ENCODE measurements around the gene CRYBA2. TPM values are rescaled to one million over a fixed set of nuclear protein-coding genes. Genes with fewer than 3 reads are reported as not detected.

CRYBA2 gene
- total RNA-seq, 2 experiments from 2014 or later: not detected

DNA sequence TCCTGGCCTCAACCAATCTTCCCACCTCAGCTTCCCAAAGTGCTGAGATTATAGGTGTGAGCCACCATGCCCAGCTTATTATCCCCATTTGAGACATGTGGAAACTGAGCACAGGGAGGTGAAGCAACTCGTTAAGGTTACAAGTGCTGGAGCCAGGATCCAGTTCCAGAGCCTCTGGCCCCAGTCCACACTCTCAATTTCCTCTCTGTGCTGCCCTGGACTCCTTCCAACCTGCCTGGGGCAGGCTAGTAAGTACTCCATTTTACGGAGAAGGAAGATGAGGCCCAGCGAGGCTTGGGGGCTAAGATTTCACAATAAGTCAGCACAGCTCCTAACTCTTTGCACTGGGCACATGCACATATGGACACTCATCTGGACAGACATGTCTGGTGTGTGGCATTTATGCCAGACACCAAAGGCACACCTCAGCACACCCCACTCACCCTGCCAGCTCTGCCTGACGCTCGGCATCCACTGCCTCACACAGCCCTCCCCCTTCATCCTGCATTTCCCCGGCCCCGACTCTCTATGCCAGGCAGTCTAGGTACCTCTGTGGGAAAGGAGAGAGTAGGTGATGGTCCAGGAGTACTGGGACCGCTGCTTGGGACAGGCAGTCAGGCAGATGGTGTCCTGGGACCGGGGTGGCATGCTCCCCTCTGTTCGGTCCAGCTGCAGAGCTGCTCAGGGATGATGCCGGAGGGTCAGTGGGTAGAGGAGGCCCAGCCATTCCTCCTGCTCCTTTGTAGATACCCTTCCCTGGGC lies 27.6 kb upstream of the CRYBA2 start:
- Mint-ChIP-seq H3K27ac (no peak overlapping the region), H3K27me3 (peaks cover 4% of the 10 kb centered on the region), H3K4me3 (no peak overlapping the region), H3K36me3 (ENCODE audit: low read depth) (no peaks in the 10 kb centered on the region), H3K9me3 (no peaks in the 10 kb centered on the region), H3K4me1 (no peaks in the 10 kb centered on the region)
- POLR2A ChIA-PET: no interaction called here
- no peak for DNase-seq
- CTCF ChIA-PET: interaction anchor here (0.6 to 1.8 kb wide), 3 partner anchors 10 to 174 kb away, joined by 3 read pairs; no protein-coding TSS in a partner anchor

- H3K9me3 Mint-ChIP-seq: no peaks in the 10 kb centered on the region
- H3K27me3 Mint-ChIP-seq: peaks cover 4% of the 10 kb centered on the region
- no peak overlapping the region for H3K4me3 Mint-ChIP-seq
- ChIA-PET POLR2A (no interaction called here), CTCF (interaction anchor here (0.6 to 1.8 kb wide), 2 partner anchors 9 to 1658 kb away, joined by 3 read pairs; no protein-coding TSS in a partner anchor)
- H3K4me1 Mint-ChIP-seq: no peaks in the 10 kb centered on the region
- no peak for DNase-seq
- H3K36me3 Mint-ChIP-seq (ENCODE audit: low read depth): no peaks in the 10 kb centered on the region
- no peak overlapping the region for H3K27ac Mint-ChIP-seq
Measured at GRCh38 chr2:219019436-219019835, 26.2 kb upstream of the CRYBA2 start.

DNA sequence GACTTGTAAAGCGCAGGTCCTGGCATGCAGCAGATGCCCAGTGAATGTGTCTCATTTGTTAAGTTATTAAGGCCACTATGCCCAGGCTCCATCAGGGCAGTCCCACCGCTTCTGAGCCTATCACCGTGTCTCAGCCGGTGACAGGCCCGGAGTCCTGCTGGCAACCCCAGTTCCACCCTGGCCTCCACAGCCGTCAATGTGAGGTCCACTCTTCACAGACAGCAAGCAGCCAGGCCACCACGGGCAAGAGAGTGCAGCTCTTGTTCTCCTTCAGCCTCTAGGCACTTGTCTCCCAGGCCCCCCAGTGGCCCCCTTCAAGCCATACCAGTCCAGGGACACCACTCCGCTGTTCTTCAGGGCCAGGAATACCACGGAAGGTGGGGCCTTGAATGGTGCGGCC lies 25.5 kb upstream of the CRYBA2 start:
- no peak overlapping the region for H3K4me3 Mint-ChIP-seq
- H3K27me3 Mint-ChIP-seq: peaks cover 4% of the 10 kb centered on the region
- DNase-seq: no peak
- ChIA-PET CTCF (interaction anchor here (1.8 kb wide), 1 partner anchor 8 kb away, joined by 3 read pairs; no protein-coding TSS in a partner anchor), POLR2A (no interaction called here)
- no peaks in the 10 kb centered on the region for H3K9me3 Mint-ChIP-seq
- no peak overlapping the region for H3K27ac Mint-ChIP-seq
- no peaks in the 10 kb centered on the region for H3K4me1 Mint-ChIP-seq
- H3K36me3 Mint-ChIP-seq (ENCODE audit: low read depth): no peaks in the 10 kb centered on the region

GRCh38 chr2:219018286-219018685 lies 25.1 kb upstream of the CRYBA2 start:
- no peaks in the 10 kb centered on the region for H3K9me3 Mint-ChIP-seq
- POLR2A ChIA-PET: no interaction called here
- H3K4me3 Mint-ChIP-seq: no peak overlapping the region
- H3K27me3 Mint-ChIP-seq: peaks cover 7% of the 10 kb centered on the region
- no peaks in the 10 kb centered on the region for H3K4me1 Mint-ChIP-seq
- CTCF ChIA-PET: no interaction called here
- no peaks in the 10 kb centered on the region for H3K36me3 Mint-ChIP-seq (ENCODE audit: low read depth)
- H3K27ac Mint-ChIP-seq: no peak overlapping the region
- DNase-seq: no peak

- CTCF ChIA-PET: interaction anchor here (1.7 kb wide), 1 partner anchor 13 kb away, joined by 6 read pairs; no protein-coding TSS in a partner anchor
- no peaks in the 10 kb centered on the region for H3K36me3 Mint-ChIP-seq (ENCODE audit: low read depth)
- no peaks in the 10 kb centered on the region for H3K4me1 Mint-ChIP-seq
- POLR2A ChIA-PET: no interaction called here
- H3K27ac Mint-ChIP-seq: no peak overlapping the region
- no peaks in the 10 kb centered on the region for H3K9me3 Mint-ChIP-seq
- H3K27me3 Mint-ChIP-seq: peaks cover 10% of the 10 kb centered on the region
- DNase-seq: no peak
- no peak overlapping the region for H3K4me3 Mint-ChIP-seq
Measured at GRCh38 chr2:219017201-219017931, 24.1 kb upstream of the CRYBA2 start.

- no peaks in the 10 kb centered on the region for H3K4me1 Mint-ChIP-seq
- DNase-seq: no peak
- no peak overlapping the region for H3K4me3 Mint-ChIP-seq
- H3K36me3 Mint-ChIP-seq (ENCODE audit: low read depth): no peaks in the 10 kb centered on the region
- POLR2A ChIA-PET: no interaction called here
- H3K9me3 Mint-ChIP-seq: no peaks in the 10 kb centered on the region
- CTCF ChIA-PET: interaction anchor here (1.7 kb wide), 1 partner anchor 13 kb away, joined by 6 read pairs; no protein-coding TSS in a partner anchor
- peaks cover 10% of the 10 kb centered on the region for H3K27me3 Mint-ChIP-seq
- no peak overlapping the region for H3K27ac Mint-ChIP-seq
Measured at GRCh38 chr2:219016721-219017120, 23.5 kb upstream of the CRYBA2 start.

- no peaks in the 10 kb centered on the region for H3K9me3 Mint-ChIP-seq
- no peak overlapping the region for H3K27ac Mint-ChIP-seq
- CTCF ChIA-PET: interaction anchor here (0.7 to 1.8 kb wide), 3 partner anchors 9 to 30 kb away, joined by 3 to 6 read pairs (median 3); partner anchors contain the start of gene CFAP65
- DNase-seq: no peak
- POLR2A ChIA-PET: no interaction called here
- H3K27me3 Mint-ChIP-seq: peaks cover 9% of the 10 kb centered on the region
- H3K36me3 Mint-ChIP-seq (ENCODE audit: low read depth): no peaks in the 10 kb centered on the region
- no peak overlapping the region for H3K4me3 Mint-ChIP-seq
- H3K4me1 Mint-ChIP-seq: no peaks in the 10 kb centered on the region
Measured at GRCh38 chr2:219010873-219011272, 17.7 kb upstream of the CRYBA2 start.

GRCh38 chr2:219010162-219010756 lies 17.0 kb upstream of the CRYBA2 start:
- Mint-ChIP-seq H3K9me3 (no peaks in the 10 kb centered on the region), H3K4me1 (no peaks in the 10 kb centered on the region), H3K27ac (no peak overlapping the region), H3K4me3 (no peak overlapping the region), H3K27me3 (peaks cover 14% of the 10 kb centered on the region), H3K36me3 (ENCODE audit: low read depth) (no peaks in the 10 kb centered on the region)
- ChIA-PET CTCF (interaction anchor here (1.2 to 1.8 kb wide), 2 partner anchors 9 to 20 kb away, joined by 3 to 6 read pairs; no protein-coding TSS in a partner anchor), POLR2A (no interaction called here)
- peak; percentile 30 for DNase-seq

DNA sequence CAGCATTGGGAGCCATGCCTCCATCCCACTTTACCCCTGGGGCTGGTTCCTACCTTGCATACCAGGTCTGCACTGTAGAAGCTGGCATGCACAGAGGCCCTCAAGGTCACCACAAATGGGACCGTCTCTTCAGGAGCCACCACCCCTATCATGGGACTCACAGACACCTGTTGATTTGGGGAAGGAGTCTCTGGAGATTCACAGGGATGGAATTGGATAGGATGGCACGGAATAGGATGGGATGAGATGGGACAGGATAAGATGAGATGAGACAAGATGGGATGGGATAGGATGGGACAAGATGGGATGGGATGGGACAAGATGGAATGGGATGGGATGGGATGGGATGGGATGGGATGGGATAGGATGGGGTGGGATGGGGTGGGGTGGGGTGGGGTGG lies 16.1 kb upstream of the CRYBA2 start:
- ChIA-PET CTCF (interaction anchor here (1.5 to 1.8 kb wide), 2 partner anchors 15 to 112 kb away, joined by 3 to 6 read pairs; no protein-coding TSS in a partner anchor), POLR2A (no interaction called here)
- Mint-ChIP-seq H3K4me1 (no peaks in the 10 kb centered on the region), H3K27ac (no peak overlapping the region), H3K4me3 (no peak overlapping the region), H3K27me3 (peaks cover 23% of the 10 kb centered on the region), H3K9me3 (no peaks in the 10 kb centered on the region), H3K36me3 (ENCODE audit: low read depth) (no peaks in the 10 kb centered on the region)
- no peak for DNase-seq

DNA sequence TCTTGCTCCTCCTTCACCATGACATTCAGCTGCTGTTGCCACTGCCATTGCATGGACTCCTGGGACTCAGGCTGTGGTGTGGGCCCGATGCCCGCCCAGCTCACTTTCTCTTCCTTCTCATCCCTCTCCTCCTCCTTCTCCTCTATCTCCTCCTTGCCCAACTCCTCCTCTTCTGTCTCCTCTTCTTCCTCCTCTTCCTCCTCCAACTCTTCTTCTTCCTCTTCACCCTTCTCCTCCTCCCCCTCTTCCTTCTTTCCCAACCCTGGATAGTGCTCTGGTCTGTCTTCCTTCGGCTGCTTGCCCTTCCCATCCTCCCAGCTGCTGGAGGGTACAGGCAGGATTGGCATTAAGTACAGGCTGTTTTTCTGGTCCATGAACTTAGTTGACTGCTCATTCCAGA lies 10.8 kb upstream of the CRYBA2 start:
- Mint-ChIP-seq H3K4me1 (peaks cover 5% of the 10 kb centered on the region), H3K4me3 (no peak overlapping the region), H3K9me3 (no peaks in the 10 kb centered on the region), H3K27me3 (peaks cover 55% of the 10 kb centered on the region), H3K27ac (no peak overlapping the region), H3K36me3 (ENCODE audit: low read depth) (no peaks in the 10 kb centered on the region)
- ChIA-PET POLR2A (no interaction called here), CTCF (interaction anchor here (2.2 kb wide), 1 partner anchor 9 kb away, joined by 11 read pairs; no protein-coding TSS in a partner anchor)
- no peak for DNase-seq

DNA sequence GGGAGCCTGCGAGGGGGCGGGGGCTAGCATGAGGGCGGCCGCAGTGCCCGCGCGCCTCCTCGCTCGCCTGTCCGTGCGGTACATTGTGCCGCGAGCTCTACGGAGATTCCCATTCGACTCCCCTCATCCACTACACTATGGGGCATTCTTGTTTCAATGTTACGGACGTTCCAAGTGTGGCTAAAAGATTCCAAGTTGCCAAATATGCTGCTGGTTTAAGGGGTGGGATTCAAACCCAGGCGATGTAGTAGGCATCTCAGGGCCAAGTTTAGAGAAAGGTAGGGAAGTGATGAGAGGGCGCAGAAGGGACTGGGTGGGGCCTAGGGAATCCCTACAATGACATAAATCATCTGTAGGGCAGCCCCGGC lies 10.0 kb upstream of the CRYBA2 start:
- POLR2A ChIA-PET: no interaction called here
- Mint-ChIP-seq H3K27me3 (peaks cover 59% of the 10 kb centered on the region), H3K4me3 (no peak overlapping the region), H3K27ac (no peak overlapping the region), H3K4me1 (peaks cover 5% of the 10 kb centered on the region), H3K9me3 (no peaks in the 10 kb centered on the region), H3K36me3 (ENCODE audit: low read depth) (no peaks in the 10 kb centered on the region)
- no peak for DNase-seq
- CTCF ChIA-PET: no interaction called here

GRCh38 chr2:219002395-219003266 lies 9.4 kb upstream of the CRYBA2 start:
- CTCF ChIA-PET: interaction anchor here (1.2 to 1.5 kb wide), 2 partner anchors 22 to 27 kb away, joined by 3 to 5 read pairs; no protein-coding TSS in a partner anchor
- Mint-ChIP-seq H3K27ac (no peak overlapping the region), H3K27me3 (peaks cover 65% of the 10 kb centered on the region)

More at GRCh38 chr2:219002395-219003266, 9.4 kb upstream of the CRYBA2 start:
- no peaks in the 10 kb centered on the region for H3K36me3 Mint-ChIP-seq (ENCODE audit: low read depth)
- POLR2A ChIA-PET: no interaction called here
- no peaks in the 10 kb centered on the region for H3K9me3 Mint-ChIP-seq
- no peak overlapping the region for H3K4me3 Mint-ChIP-seq
- peaks cover 5% of the 10 kb centered on the region for H3K4me1 Mint-ChIP-seq
- DNase-seq: peak; percentile 38
